CD1c-positive myeloid dendritic cell (primary cell): ENCODE results near the gene CNIH1.
A peak's percentile ranks its signal among the peaks of the same experiment; 100 is the strongest.
"Not testable (repeated sequence)": the region's sequence is repeated elsewhere in the genome, so short reads cannot be mapped to it uniquely, and the experiment has no call there.

Source experiments
- DNase-seq: peaks from one replicate; pipeline ENCODE4 v3.0.0-alpha.2; 2016; ENCODE audit errors: extremely low spot score

The CNIH1 gene

GRCh38 chr14:54467280-54467679 lies 26.1 kb upstream of the CNIH1 start:
- DNase-seq = no peak

DNA sequence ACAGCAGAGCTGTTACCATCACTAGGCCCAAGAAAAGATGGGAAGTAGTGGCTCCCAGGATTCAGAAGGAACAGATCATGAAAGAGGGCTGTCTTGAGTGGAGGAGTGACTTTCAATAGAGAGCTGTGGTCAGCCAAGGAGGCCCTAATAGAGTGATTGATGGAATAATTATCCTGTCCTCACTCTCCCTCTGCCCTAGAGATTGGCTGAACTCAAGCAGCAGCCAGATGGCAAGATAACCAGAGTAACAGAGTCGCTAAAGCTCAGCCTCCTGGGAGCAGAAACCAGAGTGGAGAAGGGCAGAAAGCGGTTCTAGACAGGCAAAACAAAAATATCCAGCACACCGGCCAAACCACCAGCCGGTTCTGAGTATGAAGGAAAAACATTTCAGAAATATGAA lies 24.5 kb upstream of the CNIH1 start:
- DNase-seq = no peak

- DNase-seq = no peak
Observed at GRCh38 chr14:54462048-54462447, 20.9 kb upstream of the CNIH1 start.

DNA sequence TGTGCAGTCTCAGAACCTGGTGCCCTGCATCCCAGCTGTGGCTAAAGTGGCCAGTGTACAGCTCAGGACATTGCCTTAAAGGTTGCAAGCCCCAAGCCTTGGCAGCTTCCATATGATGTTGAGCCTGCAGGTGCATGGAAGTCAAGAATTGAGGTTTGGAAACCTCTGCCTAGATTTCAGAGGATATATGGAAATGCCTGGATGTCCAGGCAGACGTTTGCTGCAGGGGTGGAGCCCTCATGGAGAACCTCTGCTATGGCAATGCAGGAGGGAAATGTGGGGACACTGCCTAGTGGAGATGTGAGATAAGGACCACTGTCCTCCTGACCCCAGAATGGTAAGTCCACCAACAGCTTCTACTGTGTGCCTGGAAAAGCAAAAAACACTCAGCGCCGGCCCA lies 17.9 kb upstream of the CNIH1 start:
- no peak for DNase-seq

DNA sequence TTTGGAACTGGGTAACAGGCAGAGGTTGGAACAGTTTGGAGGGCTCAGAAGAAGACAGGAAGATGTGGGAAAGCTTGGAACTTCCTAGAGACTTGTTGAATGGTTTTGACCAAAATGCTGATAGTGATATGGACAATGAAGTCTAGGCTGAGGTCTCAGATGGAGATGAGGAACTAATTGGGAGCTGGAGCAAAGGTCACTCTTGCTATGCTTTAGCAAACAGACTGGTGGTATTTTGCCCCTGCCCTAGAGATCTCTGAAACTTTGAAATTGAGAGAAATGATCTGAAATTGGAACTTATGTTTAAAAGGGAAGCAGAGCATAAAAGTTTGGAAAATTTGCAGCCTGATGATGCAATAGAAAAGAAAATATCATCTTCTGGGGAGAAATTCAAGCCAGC lies 17.4 kb upstream of the CNIH1 start:
- DNase-seq = not testable (repeated sequence)

DNA sequence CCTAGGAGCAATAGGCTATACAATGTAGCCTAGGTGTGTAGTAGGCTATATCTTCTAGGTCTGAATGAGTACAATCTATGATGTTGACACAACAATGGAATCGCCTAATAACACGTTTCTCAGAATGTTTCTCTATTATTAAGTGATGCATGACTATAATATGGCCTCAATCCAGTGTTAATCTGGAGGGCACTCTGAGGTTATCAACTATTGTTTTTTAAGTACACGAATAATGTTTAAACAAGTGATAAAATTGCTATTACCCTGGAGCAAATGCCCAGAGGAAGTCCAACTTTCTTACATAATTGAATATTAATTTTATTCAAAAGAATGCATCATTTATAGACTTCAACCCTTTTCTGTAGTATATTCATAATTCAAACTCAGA lies 16.4 kb upstream of the CNIH1 start:
- no peak for DNase-seq

DNA sequence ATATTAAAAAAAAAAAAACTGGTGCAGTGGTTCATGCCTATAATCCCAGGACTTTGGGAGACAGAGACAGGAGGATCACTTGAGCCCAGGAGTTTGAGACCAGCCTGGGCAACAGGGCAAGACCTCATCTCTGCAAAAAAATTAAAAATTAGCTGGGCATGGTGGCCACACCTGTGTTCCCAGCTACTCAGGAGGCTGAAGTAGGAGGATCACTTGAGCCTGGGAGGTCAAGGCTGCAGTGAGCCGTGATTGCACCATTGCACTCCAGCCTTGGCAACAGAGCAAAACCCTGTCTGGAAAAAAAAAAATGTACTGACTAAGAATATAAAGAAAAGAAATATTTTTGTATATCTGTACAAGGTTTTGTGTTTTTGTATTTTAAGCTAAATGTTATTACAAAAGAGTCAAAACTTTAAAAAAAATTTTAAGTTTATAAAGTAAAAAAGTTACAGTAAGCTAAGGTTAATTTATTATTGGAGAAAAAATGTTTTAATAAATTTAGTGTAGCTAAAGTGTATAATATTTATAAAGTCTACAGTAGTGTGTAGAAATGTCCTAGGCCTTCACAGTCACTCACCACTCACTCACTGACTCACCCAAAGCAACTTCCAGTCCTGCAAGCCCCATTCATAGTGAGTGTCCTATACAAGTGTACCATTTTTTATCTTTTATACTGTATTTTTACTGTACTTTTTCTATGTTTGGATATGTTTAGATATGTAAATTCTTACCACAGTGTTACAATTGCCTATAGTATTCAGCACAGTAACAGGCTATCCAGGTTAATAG lies 15.8 kb upstream of the CNIH1 start:
- not testable (repeated sequence) for DNase-seq

DNA sequence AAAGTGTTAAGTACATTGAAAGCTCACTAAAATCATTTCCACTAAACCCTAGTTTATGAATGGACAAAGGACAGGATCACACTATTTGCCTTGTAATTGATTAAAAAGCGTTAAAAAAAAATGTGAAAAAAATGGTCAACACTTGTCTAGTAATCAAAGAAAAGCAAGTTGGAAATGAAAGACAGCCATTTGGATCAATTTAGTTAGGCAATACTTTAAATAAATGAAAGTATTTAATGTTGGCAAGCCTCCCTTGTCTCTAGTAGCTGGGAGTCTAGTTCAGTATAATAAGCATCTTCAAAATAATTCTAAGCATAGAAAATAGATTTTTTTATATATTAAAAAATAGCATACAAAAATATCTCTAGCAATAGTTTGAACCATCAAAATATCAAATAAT lies 14.2 kb upstream of the CNIH1 start:
- no peak for DNase-seq

- not testable (repeated sequence) for DNase-seq
Observed at GRCh38 chr14:54453990-54454389, 12.8 kb upstream of the CNIH1 start.

- no peak for DNase-seq
Observed at GRCh38 chr14:54453252-54453651, 12.1 kb upstream of the CNIH1 start.

DNA sequence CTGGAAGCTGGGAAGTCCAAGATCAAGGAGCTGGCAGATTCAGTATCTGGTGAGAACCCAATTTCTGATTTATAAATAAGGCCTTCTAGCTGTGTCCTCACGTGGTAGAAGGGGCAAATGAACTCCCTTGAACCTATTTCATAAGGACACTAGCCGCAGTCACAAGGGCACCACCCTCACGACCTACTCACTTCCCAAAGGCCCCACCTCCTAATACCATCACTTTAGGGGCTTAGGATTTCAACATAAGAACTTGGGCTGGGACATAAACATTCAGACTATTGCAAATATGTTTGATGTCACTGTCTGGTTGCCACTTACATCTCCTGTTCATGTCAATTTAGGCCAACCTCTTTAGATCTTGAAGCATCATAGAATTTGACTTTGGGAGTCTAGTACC lies 10.8 kb upstream of the CNIH1 start:
- peak; percentile 31 for DNase-seq

GRCh38 chr14:54451121-54451601 lies 10.0 kb upstream of the CNIH1 start:
- peak; percentile 43 for DNase-seq

- peak; percentile 93 for DNase-seq
Observed at GRCh38 chr14:54450535-54450934, 9.4 kb upstream of the CNIH1 start.

DNA sequence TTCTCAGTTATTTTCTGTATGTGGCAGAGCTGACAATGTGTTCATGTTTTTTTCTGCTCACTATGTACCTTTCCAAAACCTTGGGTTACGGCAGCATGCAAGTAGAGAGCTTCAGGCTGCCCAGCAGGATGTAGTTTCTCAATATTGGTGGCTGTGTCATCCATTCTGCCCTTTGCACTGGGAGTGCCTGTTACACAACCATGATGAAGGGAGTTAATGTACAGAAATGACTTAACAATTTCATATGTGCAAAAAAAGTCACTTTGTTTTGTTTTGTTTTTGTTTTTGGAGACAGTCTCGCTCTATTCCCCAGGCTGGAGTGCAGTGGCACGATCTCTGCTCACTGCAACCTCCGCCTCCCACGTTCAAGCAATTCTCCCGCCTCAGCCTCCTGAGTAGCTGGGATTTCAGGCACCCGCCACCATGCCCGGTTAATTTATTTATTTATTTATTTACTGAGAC lies 6.1 kb upstream of the CNIH1 start:
- DNase-seq = peak; percentile 92

- no peak for DNase-seq
Observed at GRCh38 chr14:54446161-54446693, 5.1 kb upstream of the CNIH1 start.

- DNase-seq = no peak
Observed at GRCh38 chr14:54444681-54445080, 3.5 kb upstream of the CNIH1 start.

DNA sequence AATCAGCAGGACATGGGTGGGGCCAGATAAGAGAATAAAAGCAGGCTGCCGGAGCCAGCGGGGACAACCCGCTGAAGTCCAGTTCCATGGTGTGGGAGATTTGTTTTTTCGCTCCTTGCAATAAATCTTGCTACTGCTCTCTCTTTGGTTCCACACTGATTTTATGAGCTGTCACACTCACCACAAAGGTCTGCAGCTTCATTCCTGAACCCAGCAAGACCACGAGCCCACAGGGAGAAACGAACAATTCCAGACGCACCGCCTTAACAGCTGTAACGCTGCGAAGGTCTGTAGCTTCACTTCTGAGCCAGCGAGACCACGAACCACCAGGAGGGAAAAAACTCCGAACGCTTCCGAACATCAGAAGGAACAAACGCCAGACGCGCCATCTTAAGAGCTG lies 2.8 kb upstream of the CNIH1 start:
- no peak for DNase-seq

GRCh38 chr14:54442961-54443360 lies 1.8 kb upstream of the CNIH1 start:
- DNase-seq = not testable (repeated sequence)

DNA sequence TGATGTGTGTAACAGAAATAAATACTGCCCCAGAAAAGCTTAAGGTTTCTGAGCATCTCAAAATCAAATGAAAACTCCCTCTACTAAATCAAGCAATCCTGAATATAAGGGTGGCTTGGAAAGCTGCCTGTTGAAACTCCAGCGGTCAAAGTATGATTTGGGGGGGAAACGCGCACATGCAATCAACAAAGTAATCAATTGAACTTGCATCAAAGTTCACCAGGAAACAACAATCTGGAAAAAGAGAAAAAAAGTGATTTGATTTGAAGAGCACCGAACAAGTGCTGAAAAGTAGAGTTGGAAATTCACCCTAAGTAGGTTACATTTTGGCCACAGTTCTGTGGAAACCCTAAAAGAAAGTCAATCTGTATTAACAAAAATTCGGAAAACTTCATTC lies 700 bp downstream of the CNIH1 start:
- no peak for DNase-seq

GRCh38 chr14:54440037-54440436 lies 1.1 kb downstream of the CNIH1 start:
- DNase-seq = no peak

DNA sequence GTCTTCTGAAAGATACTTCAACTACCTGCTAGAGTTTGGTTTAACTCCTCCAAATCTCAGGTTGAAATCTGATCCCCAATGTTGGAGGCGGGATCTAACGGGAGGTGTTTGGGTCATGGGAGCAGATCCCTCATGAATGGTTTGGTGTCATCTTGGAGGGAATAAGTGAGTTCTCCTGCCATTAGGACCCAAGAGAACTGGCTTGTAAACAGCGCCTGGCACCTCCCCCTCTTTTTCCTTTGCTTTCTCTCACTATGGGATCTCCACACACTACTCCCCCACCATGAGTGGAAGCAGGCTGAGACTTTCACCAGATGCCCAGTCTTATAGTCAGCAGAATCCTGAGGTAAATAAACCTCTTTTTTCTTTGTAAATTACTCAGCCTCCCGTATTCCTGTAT lies 2.5 kb downstream of the CNIH1 start:
- no peak for DNase-seq

DNA sequence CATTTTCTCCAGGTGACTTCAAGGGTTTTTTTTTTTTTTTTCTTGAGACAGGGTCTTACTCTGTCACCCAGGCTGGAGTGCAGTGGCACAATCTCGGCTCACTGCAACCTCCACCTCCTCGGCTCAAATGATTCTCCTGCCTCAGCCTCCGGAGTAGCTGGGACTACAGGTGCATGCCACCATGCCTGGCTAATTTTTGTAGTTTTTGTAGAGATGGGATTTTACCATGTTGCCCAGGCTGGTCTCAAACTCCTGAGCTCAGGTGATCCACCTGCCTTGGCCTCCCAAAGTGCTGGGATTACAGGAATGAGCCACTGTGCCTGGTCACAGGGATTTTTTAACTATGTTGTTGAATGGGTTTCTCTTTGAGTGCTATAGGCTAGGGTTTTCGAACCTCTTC lies 3.2 kb downstream of the CNIH1 start:
- not testable (repeated sequence) for DNase-seq

- no peak for DNase-seq
Observed at GRCh38 chr14:54435500-54435981, 5.6 kb downstream of the CNIH1 start.
